Upper lobe of left lung (tissue), 6 donors: Measurements from ENCODE around the gene GBE1. TPM values are rescaled to one million over a fixed set of nuclear protein-coding genes. Genes with fewer than 3 reads are reported as not detected.

ENCODE experiments used
- ATAC-seq, 2 donors: fragments of 200-7000 bp; cut with Tn5 transposase; one replicate each; pipeline ENCODE4 v1.9.1; 2022; ENCODE audit warnings: mild to moderate bottlenecking in 2 of 2, moderate library complexity in 2 of 2; ENCODE audit not compliant: low FRiP score in 2 of 2
- DNase-seq, 2 donors: peaks; one replicate each; pipeline ENCODE4 v3.0.0-alpha.2; 2019 to 2020
- H3K27ac ChIP-seq, 4 donors: fragments of 200-600 bp; sonication (generic); one replicate each; pipeline ENCODE4 v1.5.1; 2016 to 2019
- H3K27me3 ChIP-seq, 4 donors: fragments of 200-600 bp; sonication (generic); one replicate each; pipeline ENCODE4 v1.5.1; 2017 to 2019
- H3K36me3 ChIP-seq, 4 donors: fragments of 200-600 bp; sonication (generic); one replicate each; pipeline ENCODE4 v1.5.1; 2016 to 2019
- H3K4me1 ChIP-seq, 4 donors: fragments of 200-600 bp; sonication (generic); one replicate each; pipeline ENCODE4 v1.5.1; 2018 to 2019
- H3K4me3 ChIP-seq, 4 donors: fragments of 200-600 bp; sonication (generic); one replicate each; pipeline ENCODE4 v1.5.1; 2017 to 2019; ENCODE audit warnings: mild to moderate bottlenecking in 2 of 4, moderate library complexity in 1 of 4
- H3K9me3 ChIP-seq, 4 donors: fragments of 200-600 bp; sonication (generic); one replicate each; pipeline ENCODE4 v1.5.1; 2018 to 2019
- CTCF ChIP-seq, 6 experiments: fragments of 450-650 bp in 4 of 6; fragments of 200-600 bp in 2 of 6; sonication (generic) in 2 of 6; IDR thresholded peaks; one replicate each; pipeline ENCODE4 v1.5.1; 2016 to 2019; ENCODE audit warnings: antibody characterized with exemption in 6 of 6
- EP300 ChIP-seq, 4 donors: sonication (generic); formaldehyde crosslinking; IDR thresholded peaks; one replicate each; pipeline ENCODE4 v1.5.1; 2017; ENCODE audit warnings: antibody characterized with exemption in 4 of 4, control low read depth in 2 of 4
- POLR2A ChIP-seq, 4 donors: fragments of 450-650 bp; IDR thresholded peaks; one replicate each; pipeline ENCODE4 v1.5.1; 2016 to 2017; ENCODE audit warnings: antibody characterized with exemption in 4 of 4, mild to moderate bottlenecking in 2 of 4
- POLR2AphosphoS5 ChIP-seq, 2 donors: sonication (generic); formaldehyde crosslinking; IDR thresholded peaks; one replicate each; pipeline ENCODE4 v1.5.1; 2017; ENCODE audit warnings: antibody characterized with exemption in 2 of 2
- WGBS, 2 donors: methylation state at CpG; one replicate each; pipeline ENCODE4 v1.1.5; 2017 to 2018; 5-methylcytosine and 5-hydroxymethylcytosine counted together
- total RNA-seq, 6 donors: library from RNA; depleted of rRNA in 4 of 6; stranded (reverse); fragments of >200 nt in 4 of 6; gene quantifications; one replicate each; pipeline versions ENCODE4 v1.1.0 to v1.2.1, GENCODE V29; 2016 to 2021
- donor health status: DM: no; HTN: no; CAD: no; lungs with moderate emphysema.
- donor health status: DM: no; HTN: yes; CAD: no; lungs with severe emphysema.

The GBE1 gene
- total RNA-seq, 6 donors from 2014 or later: 19.9 to 40.9 (median 27.5) TPM

GRCh38 chr3:81707996-81708395 lies 53.4 kb downstream of the GBE1 start:
- H3K27ac ChIP-seq: no peak overlapping the region
- no peaks in the 10 kb centered on the region for H3K9me3 ChIP-seq
- H3K4me1 ChIP-seq: no peaks in the 10 kb centered on the region
- peaks cover 0 to 5% (median 0%) of the 10 kb centered on the region in 4 donors for H3K36me3 ChIP-seq
- ATAC-seq: no peak
- no peak overlapping the region for H3K4me3 ChIP-seq
- TF ChIP-seq POLR2A (IDR thresholded peaks at IDR 0.05): no peak
- TF ChIP-seq POLR2AphosphoS5 (IDR thresholded peaks at IDR 0.05): no peak
- no peak for TF ChIP-seq EP300 (IDR thresholded peaks at IDR 0.05)
- TF ChIP-seq CTCF (IDR thresholded peaks at IDR 0.05): no peak
- no peaks in the 10 kb centered on the region for H3K27me3 ChIP-seq
- no peak for DNase-seq

GRCh38 chr3:81702126-81702525 lies 59.3 kb downstream of the GBE1 start:
- H3K27ac ChIP-seq: no peak overlapping the region
- DNase-seq (no peak), ATAC-seq (no peak)
- H3K27me3 ChIP-seq: no peaks in the 10 kb centered on the region
- TF ChIP-seq POLR2A (IDR thresholded peaks at IDR 0.05): no peak
- no peak for TF ChIP-seq POLR2AphosphoS5 (IDR thresholded peaks at IDR 0.05)
- no peak for TF ChIP-seq EP300 (IDR thresholded peaks at IDR 0.05)
- TF ChIP-seq CTCF (IDR thresholded peaks at IDR 0.05): no peak
- WGBS, 2 donors: 84 to 92% methylated on average over 2 of the region's 2 CpGs
- peaks cover 0 to 13% (median 0%) of the 10 kb centered on the region in 4 donors for H3K36me3 ChIP-seq
- H3K4me3 ChIP-seq: no peak overlapping the region
- H3K4me1 ChIP-seq: no peaks in the 10 kb centered on the region
- H3K9me3 ChIP-seq: no peaks in the 10 kb centered on the region

GRCh38 chr3:81699536-81700320 lies 61.7 kb downstream of the GBE1 start:
- Histone ChIP-seq H3K27ac (no peak overlapping the region), H3K9me3 (no peaks in the 10 kb centered on the region), H3K4me1 (no peaks in the 10 kb centered on the region), H3K36me3 (peaks cover 0 to 8% (median 0%) of the 10 kb centered on the region in 4 donors), H3K27me3 (no peaks in the 10 kb centered on the region), H3K4me3 (no peak overlapping the region)
- WGBS, 2 donors: 95% methylated on average over 8 of the region's 8 CpGs
- ATAC-seq (no peak), DNase-seq (no peak)
- no peak for TF ChIP-seq CTCF (IDR thresholded peaks at IDR 0.05)
- TF ChIP-seq POLR2AphosphoS5 (IDR thresholded peaks at IDR 0.05): no peak
- no peak for TF ChIP-seq POLR2A (IDR thresholded peaks at IDR 0.05)
- no peak for TF ChIP-seq EP300 (IDR thresholded peaks at IDR 0.05)

- no peak overlapping the region for H3K4me3 ChIP-seq
- no peak for ATAC-seq
- TF ChIP-seq EP300 (IDR thresholded peaks at IDR 0.05) (no peak), CTCF (IDR thresholded peaks at IDR 0.05) (no peak), POLR2A (IDR thresholded peaks at IDR 0.05) (no peak), POLR2AphosphoS5 (IDR thresholded peaks at IDR 0.05) (no peak)
- peaks cover 0 to 8% (median 0%) of the 10 kb centered on the region in 4 donors for H3K36me3 ChIP-seq
- 91% methylated on average over 3 of the region's 3 CpGs for WGBS, 2 donors
- H3K27me3 ChIP-seq: no peaks in the 10 kb centered on the region
- no peaks in the 10 kb centered on the region for H3K4me1 ChIP-seq
- H3K27ac ChIP-seq: no peak overlapping the region
- H3K9me3 ChIP-seq: no peaks in the 10 kb centered on the region
- no peak for DNase-seq
These were observed 65.4 kb downstream of the GBE1 start for GRCh38 chr3:81696090-81696489.

GRCh38 chr3:81695302-81695701 lies 66.1 kb downstream of the GBE1 start:
- no peaks in the 10 kb centered on the region for H3K4me1 ChIP-seq
- no peak overlapping the region for H3K27ac ChIP-seq
- H3K36me3 ChIP-seq: peaks cover 0 to 8% (median 0%) of the 10 kb centered on the region in 4 donors
- H3K9me3 ChIP-seq: no peaks in the 10 kb centered on the region
- WGBS, 2 donors: 91 to 94% methylated on average over 2 of the region's 2 CpGs
- no peak overlapping the region for H3K4me3 ChIP-seq
- DNase-seq (no peak), ATAC-seq (no peak)
- TF ChIP-seq POLR2A (IDR thresholded peaks at IDR 0.05) (no peak), POLR2AphosphoS5 (IDR thresholded peaks at IDR 0.05) (no peak), CTCF (IDR thresholded peaks at IDR 0.05) (no peak), EP300 (IDR thresholded peaks at IDR 0.05) (no peak)
- H3K27me3 ChIP-seq: no peaks in the 10 kb centered on the region
